Mesenteric fat pad (tissue), 1 donor: Measurements from ENCODE around the gene IYD. TPM values are rescaled to one million over a fixed set of nuclear protein-coding genes. Genes with fewer than 3 reads are reported as not detected.

ENCODE experiments used
- DNase-seq: peaks from one replicate; pipeline ENCODE4 v3.0.0-alpha.2; 2020; ENCODE audit warnings: low spot score
- total RNA-seq: library from RNA; stranded (reverse); fragmentation: NEBNext Ultra II Directional; extraction: Animal tissue kit (Norgen Biotek cat#: 25700); gene quantifications from one replicate; pipeline ENCODE4 v1.2.1, GENCODE V29; 2021
- donor health status: DM: yes; HTN: yes; CAD: no.

The IYD gene
- total RNA-seq, 1 donor from 2014 or later, result not detected

- no peak for DNase-seq
These were observed 25.5 kb downstream of the IYD start for GRCh38 chr6:150394053-150394898.

DNA sequence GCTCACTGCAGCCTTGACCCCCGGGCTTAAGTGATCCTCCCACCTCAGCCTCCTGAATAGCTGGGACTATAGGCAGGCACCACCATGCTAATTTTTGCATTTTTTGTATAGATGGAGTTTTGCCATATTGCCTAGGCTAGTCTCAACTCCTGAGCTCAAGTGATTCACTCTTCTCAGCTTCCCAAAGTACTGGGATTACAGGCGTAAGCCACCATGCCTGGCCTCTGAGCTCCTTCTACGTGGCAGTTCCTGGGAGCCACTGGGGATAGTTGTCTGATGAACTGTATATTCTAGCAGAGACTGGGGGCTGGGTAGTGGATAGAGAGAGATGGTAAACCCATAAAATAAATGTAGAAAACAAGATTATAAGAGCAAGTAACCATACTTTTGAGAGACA, 26.1 kb downstream of the IYD start:
- no peak for DNase-seq

GRCh38 chr6:150395388-150396009, 26.7 kb downstream of the IYD start:
- DNase-seq, result no peak

DNA sequence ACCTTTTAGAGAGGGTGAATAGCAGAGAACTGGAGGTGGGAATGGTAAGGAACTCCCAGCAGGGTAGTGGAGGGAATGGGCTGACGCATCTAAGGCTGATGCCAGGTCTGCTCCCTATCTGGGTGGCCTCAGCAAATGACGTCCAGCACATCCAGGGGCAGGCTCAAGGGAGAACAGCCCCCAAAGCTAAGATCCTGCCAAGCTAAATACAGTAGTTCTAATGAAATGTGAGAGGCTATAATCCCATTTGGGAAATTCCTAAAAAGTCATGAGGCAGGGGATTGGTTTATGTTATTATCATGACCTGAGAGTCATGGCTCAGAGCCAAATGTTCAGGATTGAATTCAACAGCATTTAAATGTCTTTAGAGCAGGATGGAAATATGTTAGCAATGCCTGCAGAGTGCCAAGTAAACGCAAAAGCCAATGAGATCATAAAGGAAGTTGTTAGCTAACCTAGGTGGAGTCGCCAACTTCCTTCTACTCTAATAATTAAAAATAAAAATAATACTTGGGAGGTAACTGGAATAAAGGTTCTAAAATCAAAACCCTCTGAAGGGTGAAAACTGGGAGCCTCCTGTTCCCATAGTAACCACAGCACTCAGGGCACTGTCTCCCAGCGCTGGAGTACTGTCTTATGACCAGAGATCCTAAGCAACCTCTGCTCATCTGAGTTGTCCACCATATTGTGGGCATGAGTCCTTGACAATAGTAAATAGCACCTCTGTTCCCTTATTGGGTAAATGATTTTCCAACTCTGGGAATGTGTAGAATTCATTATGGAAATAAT, 34.8 kb downstream of the IYD start:
- DNase-seq, result no peak

GRCh38 chr6:150406948-150407347, 38.1 kb downstream of the IYD start:
- DNase-seq, result no peak

- DNase-seq, result no peak
These were observed 40.0 kb downstream of the IYD start for GRCh38 chr6:150408842-150409241.

GRCh38 chr6:150409576-150410066, 40.8 kb downstream of the IYD start:
- no peak for DNase-seq

DNA sequence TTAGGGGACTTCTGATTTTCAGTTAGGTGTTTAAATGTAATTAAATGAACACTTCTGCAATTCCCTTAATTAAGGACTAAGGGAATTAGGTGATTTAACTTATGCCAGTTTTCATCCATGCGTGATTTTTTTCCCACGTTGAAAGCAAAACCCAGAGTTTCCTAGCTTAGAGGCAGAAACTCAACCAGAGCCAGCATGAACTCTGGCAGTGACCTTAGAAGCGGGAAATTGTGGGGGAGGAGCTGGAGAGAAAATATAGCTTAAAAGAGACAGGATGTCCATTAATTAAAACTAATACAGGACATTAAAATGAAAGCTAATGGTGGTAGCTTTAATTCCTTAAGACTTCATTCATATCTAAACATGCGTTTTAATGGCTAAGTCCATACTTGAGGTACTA, 41.6 kb downstream of the IYD start:
- DNase-seq, result no peak

- no peak for DNase-seq
These were observed 42.1 kb downstream of the IYD start for GRCh38 chr6:150410906-150411305.

DNA sequence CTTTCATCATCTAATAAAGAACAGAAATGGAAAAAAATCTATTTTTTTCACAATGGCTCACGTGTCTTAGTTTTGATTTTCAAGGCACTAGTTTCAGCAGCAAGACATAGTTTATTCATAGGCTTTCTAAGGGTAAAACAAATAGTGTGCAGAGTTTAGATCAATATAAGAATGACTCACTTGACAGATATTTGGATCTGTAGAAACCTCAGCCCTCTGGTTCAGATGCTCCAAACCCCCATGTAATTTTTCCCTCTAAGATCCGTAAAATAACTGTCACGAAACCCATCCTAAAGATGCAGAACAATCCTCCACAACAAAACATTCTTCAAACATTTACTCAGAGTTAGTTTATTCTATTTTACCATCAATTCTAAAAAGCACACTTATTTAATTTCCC, 43.4 kb downstream of the IYD start:
- no peak for DNase-seq

GRCh38 chr6:150413198-150413597, 44.4 kb downstream of the IYD start:
- DNase-seq, result no peak

- no peak for DNase-seq
These were observed 45.0 kb downstream of the IYD start for GRCh38 chr6:150413781-150414281.

GRCh38 chr6:150416128-150416527, 47.3 kb downstream of the IYD start:
- no peak for DNase-seq

DNA sequence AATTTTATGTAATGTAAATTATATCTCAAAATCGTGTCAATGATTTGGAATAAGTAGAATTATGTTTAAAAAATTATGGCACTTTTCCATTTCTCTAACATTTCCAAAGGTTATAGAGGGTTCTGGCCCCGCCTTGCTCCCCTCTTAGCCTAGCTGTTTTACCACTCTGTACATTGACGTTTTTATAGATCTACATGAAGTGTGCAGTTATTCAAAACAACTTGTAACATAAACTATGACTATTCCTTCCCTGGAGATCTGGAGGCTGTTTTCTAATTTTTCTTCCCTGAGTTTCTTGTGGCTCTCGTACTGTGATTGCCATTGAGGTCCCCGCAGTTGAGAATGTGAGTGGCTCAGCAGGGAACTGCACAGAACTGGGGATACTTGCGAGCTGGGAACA, 48.4 kb downstream of the IYD start:
- no peak for DNase-seq

- no peak for DNase-seq
These were observed 49.4 kb downstream of the IYD start for GRCh38 chr6:150417899-150418826.

DNA sequence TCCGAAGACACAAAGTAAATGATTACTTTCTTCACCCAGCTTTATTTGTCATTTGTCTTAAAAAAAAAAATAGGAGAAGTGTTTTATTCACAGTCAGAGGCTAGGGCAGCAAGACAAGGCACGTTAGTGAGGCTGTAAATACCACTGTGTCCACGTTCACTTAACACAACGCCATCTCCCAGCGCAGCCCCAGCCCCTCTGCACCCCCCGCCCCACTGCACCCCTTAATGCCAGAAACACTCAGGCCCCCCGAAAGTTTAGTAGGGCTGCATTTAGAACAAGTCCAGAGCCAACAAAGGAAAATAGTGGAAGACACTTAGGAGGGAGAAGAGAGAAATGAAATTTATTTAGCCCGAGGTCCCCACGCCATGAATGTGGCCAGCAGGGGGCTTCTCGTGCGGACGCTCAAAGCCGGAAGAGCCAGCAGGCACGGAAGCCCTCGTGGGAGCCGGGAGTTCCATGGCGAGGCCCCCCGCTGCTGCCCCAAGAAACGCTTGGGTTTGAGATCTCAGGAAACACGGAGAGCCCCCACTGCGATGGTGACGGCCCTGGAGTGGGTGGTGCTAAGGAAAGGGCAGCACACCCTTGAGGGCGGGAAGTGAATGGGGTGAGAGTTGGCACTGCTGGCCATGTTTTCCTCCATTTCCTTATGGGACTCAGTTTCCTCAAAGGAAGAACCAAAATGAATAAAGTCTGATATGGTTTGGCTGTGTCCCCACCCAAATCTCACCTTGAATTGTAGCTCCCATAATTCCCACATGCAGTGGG, 50.2 kb downstream of the IYD start:
- DNase-seq, result no peak

- no peak for DNase-seq
These were observed 51.6 kb downstream of the IYD start for GRCh38 chr6:150420428-150420827.

GRCh38 chr6:150420926-150421325, 52.1 kb downstream of the IYD start:
- DNase-seq, result no peak

DNA sequence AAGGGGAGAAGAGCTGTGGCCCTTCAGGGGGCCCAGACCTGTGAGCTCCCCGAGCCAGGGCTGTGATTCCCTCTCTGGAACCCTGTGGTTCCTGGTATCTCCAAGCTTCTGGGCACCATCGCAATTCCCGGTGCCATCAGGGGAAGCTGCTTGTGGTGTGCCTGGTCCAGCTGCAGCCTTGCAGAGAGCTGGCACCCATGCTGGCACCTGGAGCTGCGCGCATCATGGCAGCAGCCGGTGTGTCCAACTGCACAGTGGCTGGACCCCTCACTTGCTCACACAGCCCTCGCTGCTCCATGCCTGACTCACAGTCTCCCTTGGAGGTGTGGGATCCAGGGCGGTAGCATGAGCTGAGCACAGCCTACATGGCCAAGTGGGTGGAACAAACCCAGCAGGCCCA, 56.7 kb downstream of the IYD start:
- DNase-seq, result no peak

DNA sequence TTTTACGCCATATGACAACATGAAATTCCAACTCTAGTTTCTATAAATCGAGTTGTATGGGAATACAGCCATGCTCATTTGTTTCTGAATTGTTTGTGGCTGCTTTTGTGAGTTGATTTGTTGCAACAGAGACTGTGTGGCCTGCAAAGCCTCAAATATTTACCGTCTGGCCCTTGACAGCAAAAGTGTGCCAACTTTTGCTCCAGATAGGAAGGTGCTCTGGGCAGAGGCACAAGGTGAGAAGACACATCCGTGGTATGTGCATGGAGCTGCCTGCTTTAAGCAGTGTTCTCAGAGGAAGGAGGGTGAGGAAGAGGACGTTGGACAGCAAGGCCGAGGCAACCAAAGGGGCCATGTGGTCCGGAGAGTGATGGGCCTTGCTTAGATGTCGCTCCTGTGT, 57.4 kb downstream of the IYD start:
- DNase-seq, result no peak
